WI38 (cell line): ENCODE data around the gene LRRC57.
A peak's percentile ranks its signal among the peaks of the same experiment; 100 is the strongest.

Source experiments
- H3K4me3 ChIP-seq: 2 replicates; pipeline ENCODE4 v1.5.1; 2011; ENCODE audit warnings: low read depth, mild to moderate bottlenecking, control low read depth, low read length
- TF ChIP-seq, protein P1 (sequence below): IDR thresholded peaks from 2 replicates; pipeline ENCODE4 v1.5.1; 2012; ENCODE audit warnings: low read depth, mild to moderate bottlenecking, control low read depth, low read length

The LRRC57 gene

DNA sequence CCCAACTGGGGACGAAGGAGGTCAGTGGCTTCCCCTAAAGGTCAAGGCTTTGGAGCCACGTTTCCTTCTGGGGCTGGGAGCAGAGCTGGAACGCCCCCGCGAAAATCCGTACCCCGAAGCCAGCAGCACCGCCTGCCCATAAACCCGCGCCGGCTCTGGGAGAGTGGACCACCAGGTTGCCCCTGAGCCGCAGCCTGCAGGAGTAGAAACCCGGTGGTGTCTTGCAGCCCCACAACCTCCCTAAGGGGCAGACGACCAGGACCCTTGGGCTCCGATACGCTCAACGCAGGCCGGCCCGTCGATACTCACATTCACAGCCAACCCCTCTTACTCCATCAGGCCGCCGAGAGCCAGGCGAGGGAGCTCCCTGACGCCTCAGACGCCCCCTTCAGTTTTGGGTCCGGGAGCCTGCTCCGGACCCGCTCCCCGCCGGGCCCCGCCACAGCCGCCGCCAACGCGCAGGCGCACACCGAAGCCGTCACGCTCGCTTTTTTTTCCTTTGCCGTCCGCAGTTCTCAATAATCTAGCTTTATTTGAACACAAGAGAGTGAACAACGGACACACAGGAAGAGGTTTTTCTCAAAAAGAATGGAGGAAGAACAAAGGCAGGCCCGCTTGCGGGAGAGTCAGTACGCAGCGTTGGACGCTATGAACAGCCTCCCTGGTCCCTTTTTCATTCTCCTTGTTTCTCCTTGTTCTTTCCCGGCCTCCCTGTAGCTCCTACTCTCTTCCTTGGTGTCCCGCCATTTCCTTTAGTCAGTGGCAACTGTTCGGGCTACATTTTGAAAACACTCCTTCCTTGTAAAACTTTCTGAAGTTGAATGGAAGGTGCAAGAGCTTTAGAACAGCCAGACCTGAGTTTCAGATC lies 57.7 kb downstream of the LRRC57 start, which contains the start of gene ZNF106:
Gene ZNF106, minus strand, starts transcription at position 471 of the 868 bp plus-strand sequence. CDS start 18,852 bp downstream, outside the sequence.
- peak within 1 kb of the TSS; percentile 100 for H3K4me3 ChIP-seq
- TF ChIP-seq, protein P1, sequence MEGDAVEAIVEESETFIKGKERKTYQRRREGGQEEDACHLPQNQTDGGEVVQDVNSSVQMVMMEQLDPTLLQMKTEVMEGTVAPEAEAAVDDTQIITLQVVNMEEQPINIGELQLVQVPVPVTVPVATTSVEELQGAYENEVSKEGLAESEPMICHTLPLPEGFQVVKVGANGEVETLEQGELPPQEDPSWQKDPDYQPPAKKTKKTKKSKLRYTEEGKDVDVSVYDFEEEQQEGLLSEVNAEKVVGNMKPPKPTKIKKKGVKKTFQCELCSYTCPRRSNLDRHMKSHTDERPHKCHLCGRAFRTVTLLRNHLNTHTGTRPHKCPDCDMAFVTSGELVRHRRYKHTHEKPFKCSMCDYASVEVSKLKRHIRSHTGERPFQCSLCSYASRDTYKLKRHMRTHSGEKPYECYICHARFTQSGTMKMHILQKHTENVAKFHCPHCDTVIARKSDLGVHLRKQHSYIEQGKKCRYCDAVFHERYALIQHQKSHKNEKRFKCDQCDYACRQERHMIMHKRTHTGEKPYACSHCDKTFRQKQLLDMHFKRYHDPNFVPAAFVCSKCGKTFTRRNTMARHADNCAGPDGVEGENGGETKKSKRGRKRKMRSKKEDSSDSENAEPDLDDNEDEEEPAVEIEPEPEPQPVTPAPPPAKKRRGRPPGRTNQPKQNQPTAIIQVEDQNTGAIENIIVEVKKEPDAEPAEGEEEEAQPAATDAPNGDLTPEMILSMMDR: no peak

DNA sequence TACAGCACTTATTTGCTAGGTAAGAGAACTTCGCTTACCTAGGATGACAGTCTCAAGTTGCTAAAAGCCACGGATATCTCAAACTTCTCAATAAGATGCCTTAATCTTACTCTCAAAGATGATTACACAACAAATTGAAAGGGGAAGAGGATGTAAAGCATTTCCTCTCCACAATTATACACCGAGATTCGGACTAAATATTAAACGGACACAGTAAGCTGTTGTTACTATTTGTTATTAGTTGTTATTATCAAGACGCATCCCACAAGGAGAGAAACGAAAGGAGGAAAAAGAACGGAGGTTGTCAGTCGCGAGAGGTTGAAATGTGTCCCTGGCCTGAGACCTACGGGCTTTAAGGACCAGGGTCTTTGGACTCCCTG lies 58.3 kb downstream of the LRRC57 start:
- H3K4me3 ChIP-seq: peak overlapping the region; percentile 100
- TF ChIP-seq, protein P1: no peak
